Endothelial cell of umbilical vein (primary cell): ENCODE measurements around the gene SS18. TPM values are rescaled to one million over a fixed set of nuclear protein-coding genes. Genes with fewer than 3 reads are reported as not detected.

Experiments used
- BruUV-seq: library from RNA; stranded (reverse); fragments of 400-500 nt; replicated peaks from 2 replicates; lab custom pipeline; 2021; lab: Mats Ljungman, UMichigan
- CTCF ChIA-PET: fragments of 300-600, 350-600 bp; sonication (Branson Sonifier 250); formaldehyde crosslinking; loops from one replicate; lab custom pipeline; 2021; ENCODE audit warnings: antibody characterized with exemption, inconsistent platforms; lab: Charles Lee
- POLR2A ChIA-PET: fragments of 300-600, 350-600 bp; sonication (Branson Sonifier 250); formaldehyde crosslinking; loops from one replicate; lab custom pipeline; 2021; ENCODE audit warnings: antibody characterized with exemption, inconsistent platforms; lab: Charles Lee
- DNase-seq: peaks from one replicate; pipeline ENCODE4 v3.0.0-alpha.2; 2011; ENCODE audit warnings: low read depth, low spot score
- FAIRE-seq: peaks from 2 replicates; lab custom pipeline; 2011; peaks lifted over from hg19 to GRCh38; lab: Jason Lieb, UNC
- H2AFZ ChIP-seq: 2 replicates; pipeline ENCODE4 v1.6.0; 2012; ENCODE audit warnings: low read depth, low read length, control low read depth, inconsistent platforms
- H3K27ac ChIP-seq: 2 replicates; pipeline ENCODE4 v1.5.1; 2011; ENCODE audit warnings: low read depth, mild to moderate bottlenecking, control low read depth, low read length, moderate library complexity; ENCODE audit not compliant: insufficient read depth
- H3K27me3 ChIP-seq, 2 experiments: 2 replicates each; pipeline versions ENCODE4 v1.6.0 to v1.6.1; 2011; ENCODE audit warnings: low read length in 2 of 2, mixed read lengths in 1 of 2; ENCODE audit not compliant: control insufficient read depth in 2 of 2, insufficient read depth in 2 of 2
- H3K36me3 ChIP-seq, 2 experiments: 2 replicates in 1 of 2; 3 replicates in 1 of 2; pipeline ENCODE4 v1.5.1; 2011; ENCODE audit warnings: low read length in 2 of 2, mild to moderate bottlenecking in 1 of 2, moderate library complexity in 1 of 2; ENCODE audit not compliant: control insufficient read depth in 2 of 2, insufficient read depth in 2 of 2; ENCODE audit errors: extremely low read depth in 1 of 2
- H3K4me1 ChIP-seq: 3 replicates; pipeline ENCODE4 v1.5.1; 2011; ENCODE audit warnings: mild to moderate bottlenecking, low read length; ENCODE audit not compliant: control insufficient read depth, insufficient read depth; ENCODE audit errors: extremely low read depth
- H3K4me2 ChIP-seq: 2 replicates; pipeline ENCODE4 v1.6.1; 2011; ENCODE audit warnings: low read length, control low read depth, mixed read lengths; ENCODE audit not compliant: insufficient read depth
- H3K4me3 ChIP-seq, 3 experiments: fragments of 200-600 bp in 1 of 3; sonication (generic), shearing (Covaris generic) in 1 of 3; replicated peaks in 1 of 3; 2 replicates each; pipeline ENCODE4 v1.5.1; 2011 to 2016; ENCODE audit warnings: control low read depth in 3 of 3, low read length in 3 of 3, mild to moderate bottlenecking in 2 of 3, inconsistent platforms in 1 of 3, low read depth in 1 of 3, moderate library complexity in 1 of 3; ENCODE audit not compliant: insufficient read depth in 1 of 3
- H3K79me2 ChIP-seq: 2 replicates; pipeline ENCODE4 v1.6.0; 2012; ENCODE audit warnings: low read length, inconsistent platforms; ENCODE audit not compliant: control insufficient read depth, insufficient read depth
- H3K9ac ChIP-seq: replicated peaks from 2 replicates; pipeline ENCODE3; 2011; ENCODE audit warnings: low read length, control low read depth; ENCODE audit not compliant: insufficient read depth; ENCODE audit errors: extremely low read depth
- H3K9me1 ChIP-seq: replicated peaks from 3 replicates; pipeline ENCODE4 v1.6.0; 2011; ENCODE audit warnings: mild to moderate bottlenecking, low read length; ENCODE audit not compliant: control insufficient read depth, insufficient read depth; ENCODE audit errors: extremely low read depth
- H3K9me3 ChIP-seq: replicated peaks from 2 replicates; pipeline ENCODE4 v1.5.1; 2012; ENCODE audit warnings: low read length, inconsistent platforms; ENCODE audit not compliant: control insufficient read depth, insufficient read depth
- H4K20me1 ChIP-seq: replicated peaks from 2 replicates; pipeline ENCODE3; 2011; ENCODE audit warnings: mild to moderate bottlenecking, low read length; ENCODE audit not compliant: control insufficient read depth, insufficient read depth; ENCODE audit errors: extremely low read depth
- CTCF ChIP-seq, 2 donors: IDR thresholded peaks; 1 replicate in 1 of 2; 2 replicates in 1 of 2; pipeline ENCODE4 v1.5.1; 2011; ENCODE audit warnings: low read length in 2 of 2, mild to moderate bottlenecking in 2 of 2, moderate library complexity in 2 of 2, control low read depth in 1 of 2, inconsistent platforms in 1 of 2, low read depth in 1 of 2; ENCODE audit not compliant: insufficient read depth in 1 of 2; ENCODE audit errors: extremely low read depth in 1 of 2
- EZH2 ChIP-seq: IDR thresholded peaks from 2 replicates; pipeline ENCODE4 v1.6.1; 2012; ENCODE audit warnings: borderline replicate concordance, low read depth, mild to moderate bottlenecking, moderate library complexity, low read length, inconsistent platforms; ENCODE audit not compliant: severe bottlenecking
- FOS ChIP-seq: IDR thresholded peaks from 2 replicates; pipeline ENCODE4 v1.6.1; 2011; ENCODE audit warnings: mild to moderate bottlenecking, low read length, moderate library complexity, borderline replicate concordance; ENCODE audit not compliant: insufficient read depth
- GATA2 ChIP-seq: IDR thresholded peaks from 2 replicates; pipeline ENCODE4 v1.7.0; 2011; ENCODE audit warnings: low read depth, mild to moderate bottlenecking, moderate library complexity, mixed read lengths, low read length; ENCODE audit not compliant: insufficient read length, insufficient read depth
- JUN ChIP-seq: IDR thresholded peaks from 2 replicates; pipeline ENCODE4 v1.6.1; 2011; ENCODE audit warnings: borderline replicate concordance, low read depth; ENCODE audit not compliant: insufficient read length, insufficient read depth
- MAX ChIP-seq: IDR thresholded peaks from 2 replicates; pipeline ENCODE4 v1.6.1; 2011; ENCODE audit not compliant: insufficient read depth, insufficient read length
- MYC ChIP-seq: IDR thresholded peaks from one replicate; pipeline ENCODE4 v1.6.1; 2011; ENCODE audit warnings: mild to moderate bottlenecking, low read depth, low read length
- POLR2A ChIP-seq: IDR thresholded peaks from 2 replicates; pipeline ENCODE4 v1.6.1; 2012; ENCODE audit warnings: low read depth, mild to moderate bottlenecking, control low read depth, low read length
- POLR2AphosphoS5 ChIP-seq: IDR thresholded peaks from 2 replicates; pipeline ENCODE4 v1.6.1; 2012; ENCODE audit warnings: low read depth, mild to moderate bottlenecking, control low read depth, low read length, moderate library complexity; ENCODE audit not compliant: insufficient read depth
- dilution Hi-C: fragments of 300-500 bp; cut with MboI; formaldehyde crosslinking; loops from one replicate; pipeline ENCODE4 v1.15.0; 2019; ENCODE audit warnings: low sequenced_read_pairs; ENCODE audit not compliant: extremely low pct_ligation_motif_present
- intact Hi-C: fragments of 100-400 bp; cut with micrococcal nuclease; formaldehyde crosslinking; loops from one replicate; pipeline ENCODE4 v1.10.0; 2022
- polyA plus RNA-seq, 4 experiments: library from polyadenylated mRNA; depleted of rRNA in 3 of 4; stranded (reverse) in 3 of 4; unstranded in 1 of 4; fragments of >200 nt; gene quantifications; 2 replicates each; pipeline versions ENCODE4 v1.2.1 to v1.2.3, GENCODE V29; 2011 to 2012; ENCODE audit warnings: missing spikeins in 1 of 4
- total RNA-seq: library from RNA; stranded (reverse); gene quantifications from 2 replicates; pipeline ENCODE4 v1.2.3, GENCODE V29; 2021

SS18 gene
- total and polyA plus RNA-seq, 2 donors (not counting 3 experiments of a cell fraction or from before 2014, with no cell fraction given), result 68.4 to 204 TPM

- dilution Hi-C loops, result no loop called here
Observed at GRCh38 chr18:26034850-26035497, 55.4 kb downstream of the SS18 start.

GRCh38 chr18:26022585-26022984, 67.8 kb downstream of the SS18 start:
- no TSS peak for BruUV-seq
- dilution Hi-C loops (no loop called here), intact Hi-C loops (no loop called here)
- FAIRE-seq (no peak), DNase-seq (no peak)
- Histone ChIP-seq H3K27ac (no peak overlapping the region), H3K27me3 (no peaks in the 10 kb centered on the region), H4K20me1 (no peaks in the 10 kb centered on the region), H3K9ac (no peak overlapping the region), H2AFZ (no peak overlapping the region), H3K4me1 (no peaks in the 10 kb centered on the region), H3K4me3 (no peak overlapping the region), H3K4me2 (no peak overlapping the region), H3K9me3 (no peaks in the 10 kb centered on the region), H3K9me1 (no peaks in the 10 kb centered on the region), H3K79me2 (peaks cover 8% of the 10 kb centered on the region), H3K36me3 (peaks cover 8 to 15% of the 10 kb centered on the region in 2 experiments)
- TF ChIP-seq FOS (no peak), MYC (no peak), GATA2 (no peak), MAX (no peak), JUN (no peak), EZH2 (no peak), POLR2AphosphoS5 (no peak), POLR2A (no peak), CTCF (IDR thresholded peaks at IDR 0.05; ENCODE audit: extremely low read depth in 1 of 2, insufficient read depth in 1 of 2, low read depth in 1 of 2, low read length in 2 of 2) (no peak)
- ChIA-PET POLR2A (no interaction called here), CTCF (no interaction called here)

More at GRCh38 chr18:26034850-26035497, 55.4 kb downstream of the SS18 start:
- no peak overlapping the region for H3K4me2 ChIP-seq
- H2AFZ ChIP-seq, result no peak overlapping the region
- TF ChIP-seq JUN (no peak), FOS (no peak), EZH2 (no peak)
- H3K9me3 ChIP-seq, result no peaks in the 10 kb centered on the region
- DNase-seq (no peak), FAIRE-seq (no peak)
- peaks cover 2% of the 10 kb centered on the region for H3K9me1 ChIP-seq
- peaks cover 2% of the 10 kb centered on the region for H3K79me2 ChIP-seq
- intact Hi-C loops, result loop anchor here (10.0 kb wide), 1 partner anchor 50 kb away; no protein-coding TSS in a partner anchor
- peaks cover 7 to 40% of the 10 kb centered on the region in 2 experiments for H3K36me3 ChIP-seq
- H3K27ac ChIP-seq, result no peak overlapping the region
- no TSS peak for BruUV-seq
- H3K4me1 ChIP-seq, result peaks cover 2% of the 10 kb centered on the region
- H4K20me1 ChIP-seq, result peaks cover 2% of the 10 kb centered on the region
- H3K27me3 ChIP-seq, result no peaks in the 10 kb centered on the region
- ChIA-PET POLR2A (no interaction called here), CTCF (no interaction called here)
- no peak overlapping the region for H3K9ac ChIP-seq
- H3K4me3 ChIP-seq, result no peak overlapping the region
